SK-N-SH (cell line): ENCODE measurements around the gene PTPRD. TPM values are rescaled to one million over a fixed set of nuclear protein-coding genes. Genes with fewer than 3 reads are reported as not detected.

Experiments
- CTCF ChIA-PET: fragments of 300-600, 350-600 bp; formaldehyde crosslinking; extraction: SDS; loops from one replicate; lab custom pipeline; 2021; lab: Yijun Ruan, JAX
- POLR2A ChIA-PET: fragments of 350-600 bp; sonication (Branson Sonifier 250); formaldehyde crosslinking; extraction: SDS; loops from one replicate; lab custom pipeline; 2020; ENCODE audit warnings: antibody characterized with exemption, inconsistent platforms; lab: Yijun Ruan, JAX
- DNase-seq: peaks from one replicate; pipeline ENCODE4 v3.0.0; 2012
- H2AFZ ChIP-seq: fragments of 200-600 bp; sonication (generic); 2 replicates; pipeline ENCODE4 v1.8.1; 2016; ENCODE audit warnings: antibody characterized with exemption, mild to moderate bottlenecking, low read depth
- H3F3A ChIP-seq: fragments of 200-600 bp; sonication (generic); replicated peaks from 2 replicates; pipeline ENCODE3; 2016; ENCODE audit warnings: antibody characterized with exemption, mild to moderate bottlenecking; ENCODE audit not compliant: insufficient read depth
- H3K27ac ChIP-seq, 2 experiments: fragments of 200-500 bp in 1 of 2; fragments of 200-600 bp in 1 of 2; sonication (Bioruptor generic) in 1 of 2; sonication (generic), shearing (Covaris generic) in 1 of 2; 2 replicates each; pipeline versions ENCODE4 v1.5.1 to v1.6.1; 2014 to 2016; ENCODE audit warnings: low read depth in 2 of 2, inconsistent platforms in 1 of 2, low read length in 1 of 2, mild to moderate bottlenecking in 1 of 2, mixed read lengths in 1 of 2
- H3K27me3 ChIP-seq: fragments of 200-600 bp; sonication (generic), shearing (Covaris generic); 2 replicates; pipeline ENCODE4 v1.6.1; 2016; ENCODE audit warnings: mixed run types; ENCODE audit not compliant: insufficient read depth
- H3K36me3 ChIP-seq, 2 experiments: fragments of 200-500 bp in 1 of 2; fragments of 200-600 bp in 1 of 2; sonication (Bioruptor generic) in 1 of 2; sonication (generic) in 1 of 2; replicated peaks in 1 of 2; 2 replicates each; pipeline versions ENCODE3 to v1.5.1; 2014 to 2016; ENCODE audit warnings: low read length in 1 of 2, mild to moderate bottlenecking in 1 of 2; ENCODE audit not compliant: insufficient read depth in 2 of 2, control insufficient read depth in 1 of 2
- H3K4me1 ChIP-seq, 2 experiments: fragments of 200-500 bp in 1 of 2; fragments of 200-600 bp in 1 of 2; sonication (Bioruptor generic) in 1 of 2; sonication (generic), shearing (Covaris generic) in 1 of 2; 2 replicates each; pipeline versions ENCODE4 v1.5.1 to v1.6.1; 2014 to 2016; ENCODE audit warnings: low read depth in 1 of 2, low read length in 1 of 2, mixed run types in 1 of 2; ENCODE audit not compliant: insufficient read depth in 2 of 2, control insufficient read depth in 1 of 2
- H3K4me2 ChIP-seq: fragments of 200-600 bp; sonication (generic), shearing (Covaris generic); 2 replicates; pipeline ENCODE4 v1.6.1; 2017; ENCODE audit warnings: mixed run types
- H3K4me3 ChIP-seq, 2 experiments: fragments of 200-500 bp in 1 of 2; fragments of 200-600 bp in 1 of 2; sonication (Bioruptor generic) in 1 of 2; sonication (generic), shearing (Covaris generic) in 1 of 2; 2 replicates each; pipeline versions ENCODE4 v1.5.1 to v1.8.1; 2014 to 2016; ENCODE audit warnings: low read depth in 2 of 2, inconsistent platforms in 1 of 2, low read length in 1 of 2, mild to moderate bottlenecking in 1 of 2, mixed read lengths in 1 of 2, moderate library complexity in 1 of 2
- H3K79me2 ChIP-seq: fragments of 200-600 bp; sonication (generic); 2 replicates; pipeline ENCODE4 v1.8.1; 2017; ENCODE audit warnings: mild to moderate bottlenecking; ENCODE audit not compliant: insufficient read depth
- H3K9ac ChIP-seq: fragments of 200-600 bp; sonication (generic); 2 replicates; pipeline ENCODE4 v1.6.1; 2017; ENCODE audit warnings: mixed run types
- H3K9me2 ChIP-seq: fragments of 200-600 bp; sonication (generic); 2 replicates; pipeline ENCODE4 v1.6.1; 2017; ENCODE audit warnings: mixed run types
- H3K9me3 ChIP-seq: fragments of 200-600 bp; sonication (generic); 2 replicates; pipeline ENCODE4 v1.6.1; 2017; ENCODE audit warnings: mixed run types, mild to moderate bottlenecking, moderate library complexity
- H4K20me1 ChIP-seq: fragments of 200-600 bp; sonication (generic); 2 replicates; pipeline ENCODE4 v1.6.1; 2017; ENCODE audit warnings: mild to moderate bottlenecking, mixed run types; ENCODE audit not compliant: insufficient read depth
- CHD2 ChIP-seq: fragments of 150-350 bp; IDR thresholded peaks from 2 replicates; pipeline ENCODE4 v1.6.1; 2018; ENCODE audit warnings: low read length; ENCODE audit not compliant: partially characterized antibody
- CTCF ChIP-seq: fragments of 200-600 bp; sonication (generic); IDR thresholded peaks from 2 replicates; pipeline ENCODE4 v1.6.1; 2017; ENCODE audit warnings: antibody characterized with exemption, mild to moderate bottlenecking, moderate library complexity
- ELF1 ChIP-seq: IDR thresholded peaks from 2 replicates; pipeline ENCODE4 v1.4.0; 2012
- FOXJ3 ChIP-seq: sonication (generic); formaldehyde crosslinking; IDR thresholded peaks from 2 replicates; pipeline ENCODE4 v1.5.1; 2020; ENCODE audit warnings: mild to moderate bottlenecking, missing genetic modification reagents
- FOXM1 ChIP-seq: IDR thresholded peaks from 2 replicates; pipeline ENCODE4 v1.4.0; 2012; ENCODE audit warnings: low read depth, mild to moderate bottlenecking
- GABPA ChIP-seq: IDR thresholded peaks from 2 replicates; pipeline ENCODE4 v1.4.0; 2012; ENCODE audit warnings: low read depth, mild to moderate bottlenecking
- JUND ChIP-seq: IDR thresholded peaks from 2 replicates; pipeline ENCODE4 v1.4.0; 2012
- PBX3 ChIP-seq: IDR thresholded peaks from 2 replicates; pipeline ENCODE4; 2012
- RAD21 ChIP-seq: IDR thresholded peaks from 2 replicates; pipeline ENCODE4 v1.6.1; 2012; ENCODE audit warnings: mild to moderate bottlenecking, low read length
- REST ChIP-seq: IDR thresholded peaks from 2 replicates; pipeline ENCODE4 v1.6.1; 2012; ENCODE audit warnings: mild to moderate bottlenecking, low read depth, low read length, moderate library complexity
- SIN3A ChIP-seq: IDR thresholded peaks from 2 replicates; pipeline ENCODE4 v1.6.1; 2012; ENCODE audit warnings: low read depth, mild to moderate bottlenecking, low read length, moderate library complexity, borderline replicate concordance
- TCF12 ChIP-seq: IDR thresholded peaks from 2 replicates; pipeline ENCODE4 v1.4.0; 2012
- TEAD4 ChIP-seq: IDR thresholded peaks from 2 replicates; pipeline ENCODE4 v1.4.0; 2012; ENCODE audit warnings: mild to moderate bottlenecking, borderline replicate concordance; ENCODE audit not compliant: insufficient read depth
- USF1 ChIP-seq: IDR thresholded peaks from 2 replicates; pipeline ENCODE4 v1.4.0; 2012; ENCODE audit warnings: low read depth, borderline replicate concordance
- ZBTB33 ChIP-seq: IDR thresholded peaks from 2 replicates; pipeline ENCODE4 v1.4.0; 2012; ENCODE audit warnings: low read depth, borderline replicate concordance
- WGBS: methylation state at CpG from one replicate; pipeline ENCODE4 v1.1.6; 2017; ENCODE audit warnings: low lambda C conversion rate; 5-methylcytosine and 5-hydroxymethylcytosine counted together
- polyA plus RNA-seq, 3 experiments: library from polyadenylated mRNA; depleted of rRNA; stranded (reverse); fragments of >200 nt; gene quantifications; 2 replicates each; pipeline ENCODE4 v1.2.3, GENCODE V29; 2012

Gene PTPRD
- polyA plus RNA-seq, 1 of the 3 experiments (the other 2 are of a cell fraction), result 0.15 TPM

- no peak for TF ChIP-seq TEAD4
Measured at GRCh38 chr9:8437259-8437658, 2175.5 kb downstream of the PTPRD start (continued).

GRCh38 chr9:8436786-8437185 lies 2176.0 kb downstream of the PTPRD start:
- no peaks in the 10 kb centered on the region for H3K79me2 ChIP-seq
- no peaks in the 10 kb centered on the region for H3K4me1 ChIP-seq
- H3K27ac ChIP-seq, result no peak overlapping the region
- H3K4me2 ChIP-seq, result no peak overlapping the region
- H3K27me3 ChIP-seq, result no peaks in the 10 kb centered on the region
- ChIA-PET CTCF (interaction anchor here (1.4 to 1.5 kb wide), 2 partner anchors 10 to 29 kb away, joined by 3 to 4 read pairs; no protein-coding TSS in a partner anchor), POLR2A (no interaction called here)
- no peaks in the 10 kb centered on the region for H3K9me2 ChIP-seq
- H2AFZ ChIP-seq, result no peak overlapping the region
- no peak overlapping the region for H3K4me3 ChIP-seq
- no peaks in the 10 kb centered on the region for H3F3A ChIP-seq
- H3K9me3 ChIP-seq, result no peaks in the 10 kb centered on the region
- DNase-seq, result no peak
- no peak overlapping the region for H3K9ac ChIP-seq
- 27% methylated on average over 1 of the region's 1 CpG for WGBS
- no peaks in the 10 kb centered on the region for H4K20me1 ChIP-seq
- TF ChIP-seq SIN3A, result no peak
- no peak for TF ChIP-seq CTCF
- no peak for TF ChIP-seq TCF12
- no peak for TF ChIP-seq PBX3
- no peak for TF ChIP-seq ELF1
- TF ChIP-seq REST, result no peak
- no peak for TF ChIP-seq CHD2
- H3K36me3 ChIP-seq, result no peaks in the 10 kb centered on the region

GRCh38 chr9:8434621-8435020 lies 2178.2 kb downstream of the PTPRD start:
- Histone ChIP-seq H3K9ac (no peak overlapping the region), H4K20me1 (no peaks in the 10 kb centered on the region), H3K79me2 (no peaks in the 10 kb centered on the region), H3K36me3 (no peaks in the 10 kb centered on the region), H3K4me1 (no peaks in the 10 kb centered on the region), H3K27ac (no peak overlapping the region), H2AFZ (no peak overlapping the region), H3F3A (no peaks in the 10 kb centered on the region), H3K27me3 (no peaks in the 10 kb centered on the region), H3K9me2 (no peaks in the 10 kb centered on the region), H3K9me3 (no peaks in the 10 kb centered on the region), H3K4me3 (no peak overlapping the region), H3K4me2 (no peak overlapping the region)
- no peak for DNase-seq
- ChIA-PET CTCF (interaction anchor here (2.4 kb wide), 1 partner anchor 10 kb away, joined by 5 read pairs; no protein-coding TSS in a partner anchor), POLR2A (no interaction called here)
- WGBS, result 77% methylated on average over 3 of the region's 3 CpGs
- no peak for TF ChIP-seq GABPA
- no peak for TF ChIP-seq JUND
- no peak for TF ChIP-seq CTCF
- no peak for TF ChIP-seq TEAD4
- TF ChIP-seq RAD21, result no peak
- no peak for TF ChIP-seq FOXJ3
- TF ChIP-seq ZBTB33, result no peak
- no peak for TF ChIP-seq FOXM1
- TF ChIP-seq USF1, result no peak
